ENCODE results near the gene ABO. TPM values are rescaled to one million over a fixed set of nuclear protein-coding genes. Genes with fewer than 3 reads are reported as not detected.
"Not testable (repeated sequence)": the region's sequence is repeated elsewhere in the genome, so short reads cannot be mapped to it uniquely, and the experiment has no call there.

ABO gene
- total and polyA plus RNA-seq, 2 donors (not counting 1 experiment from before 2014, with no cell fraction given) = not detected

- peaks cover 2% of the 10 kb centered on the region for H3K9me3 Mint-ChIP-seq (ENCODE audit: insufficient read depth)
- H3K36me3 ChIP-seq (replicated peaks in 1 of 2; ENCODE audit: control extremely low read depth in 1 of 2, control insufficient read depth in 1 of 2, extremely low read depth in 1 of 2, insufficient read depth in 2 of 2, low read length in 1 of 2) = no peaks in the 10 kb centered on the region
- H2AFZ ChIP-seq (ENCODE audit: insufficient read depth, low read depth, low read length, poor library complexity, severe bottlenecking) = no peak overlapping the region
- no peaks in the 10 kb centered on the region for H4K20me1 ChIP-seq (ENCODE audit: control insufficient read depth, insufficient read depth, low read length, poor library complexity, severe bottlenecking)
- peaks cover 0 to 13% (median 0%) of the 10 kb centered on the region in 3 donors for H3K9me3 ChIP-seq (ENCODE audit: control extremely low read depth in 1 of 3, control insufficient read depth in 2 of 3, insufficient read depth in 1 of 3, low read length in 2 of 3)
- no peak overlapping the region for H3K27ac ChIP-seq (ENCODE audit: low read length in 2 of 2)
- no peaks in the 10 kb centered on the region for H3K79me2 ChIP-seq (ENCODE audit: control insufficient read depth, insufficient read depth, low read length)
- H3K4me3 ChIP-seq (ENCODE audit: control extremely low read depth in 1 of 5, extremely low read depth in 1 of 5, insufficient read depth in 1 of 5, low read depth in 2 of 5, low read length in 4 of 5) = no peak overlapping the region
- no peak overlapping the region for H3K9ac ChIP-seq (ENCODE audit: low read length)
- no peak overlapping the region for H3K4me3 Mint-ChIP-seq
- ATAC-seq (ENCODE audit: low read depth) (no peak), DNase-seq (no peak)
- TF ChIP-seq EZH2 (IDR thresholded peaks at IDR 0.05; ENCODE audit: borderline replicate concordance, insufficient read depth, low read depth, low read length, poor library complexity, severe bottlenecking) = no peak
- TF ChIP-seq, protein P1, sequence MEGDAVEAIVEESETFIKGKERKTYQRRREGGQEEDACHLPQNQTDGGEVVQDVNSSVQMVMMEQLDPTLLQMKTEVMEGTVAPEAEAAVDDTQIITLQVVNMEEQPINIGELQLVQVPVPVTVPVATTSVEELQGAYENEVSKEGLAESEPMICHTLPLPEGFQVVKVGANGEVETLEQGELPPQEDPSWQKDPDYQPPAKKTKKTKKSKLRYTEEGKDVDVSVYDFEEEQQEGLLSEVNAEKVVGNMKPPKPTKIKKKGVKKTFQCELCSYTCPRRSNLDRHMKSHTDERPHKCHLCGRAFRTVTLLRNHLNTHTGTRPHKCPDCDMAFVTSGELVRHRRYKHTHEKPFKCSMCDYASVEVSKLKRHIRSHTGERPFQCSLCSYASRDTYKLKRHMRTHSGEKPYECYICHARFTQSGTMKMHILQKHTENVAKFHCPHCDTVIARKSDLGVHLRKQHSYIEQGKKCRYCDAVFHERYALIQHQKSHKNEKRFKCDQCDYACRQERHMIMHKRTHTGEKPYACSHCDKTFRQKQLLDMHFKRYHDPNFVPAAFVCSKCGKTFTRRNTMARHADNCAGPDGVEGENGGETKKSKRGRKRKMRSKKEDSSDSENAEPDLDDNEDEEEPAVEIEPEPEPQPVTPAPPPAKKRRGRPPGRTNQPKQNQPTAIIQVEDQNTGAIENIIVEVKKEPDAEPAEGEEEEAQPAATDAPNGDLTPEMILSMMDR (IDR thresholded peaks at IDR 0.05) = no peak
- H3K27me3 ChIP-seq (replicated peaks in 1 of 4; ENCODE audit: control extremely low read depth in 1 of 4, control insufficient read depth in 3 of 4, insufficient read depth in 4 of 4, low read length in 3 of 4) = peaks cover 0 to 13% (median 0%) of the 10 kb centered on the region in 4 experiments
- H3K27ac Mint-ChIP-seq = no peak overlapping the region
- intact Hi-C loops (cut with micrococcal nuclease) = no loop called here
- ChIA-PET CTCF (no interaction called here), POLR2A (no interaction called here)
- H3K4me2 ChIP-seq (replicated peaks; ENCODE audit: low read depth, low read length, poor library complexity, severe bottlenecking) = no peak overlapping the region
- 72% methylated on average over 11 of the region's 11 CpGs for WGBS (ENCODE audit: insufficient coverage)
- no peaks in the 10 kb centered on the region for H3K4me1 Mint-ChIP-seq
- H3K27me3 Mint-ChIP-seq = peaks cover 14% of the 10 kb centered on the region
- no peaks in the 10 kb centered on the region for H3K4me1 ChIP-seq (ENCODE audit: control insufficient read depth in 2 of 2, insufficient read depth in 2 of 2, low read length in 2 of 2)
Observed at GRCh38 chr9:133251773-133252172, 23.2 kb downstream of the ABO start.

- H3K9me3 Mint-ChIP-seq (ENCODE audit: insufficient read depth); H4K20me1 ChIP-seq (ENCODE audit: control insufficient read depth, insufficient read depth, low read length, poor library complexity, severe bottlenecking); H3K4me1 ChIP-seq (ENCODE audit: control insufficient read depth in 2 of 2, insufficient read depth in 2 of 2, low read length in 2 of 2); H3K4me2 ChIP-seq (replicated peaks; ENCODE audit: low read depth, low read length, poor library complexity, severe bottlenecking); H3K4me3 ChIP-seq (ENCODE audit: control extremely low read depth in 1 of 5, extremely low read depth in 1 of 5, insufficient read depth in 1 of 5, low read depth in 2 of 5, low read length in 4 of 5); intact Hi-C loops (cut with micrococcal nuclease); CTCF ChIA-PET; POLR2A ChIA-PET; H2AFZ ChIP-seq (ENCODE audit: insufficient read depth, low read depth, low read length, poor library complexity, severe bottlenecking); H3K79me2 ChIP-seq (ENCODE audit: control insufficient read depth, insufficient read depth, low read length); DNase-seq; H3K27ac ChIP-seq (ENCODE audit: low read length in 2 of 2); H3K36me3 ChIP-seq (replicated peaks in 1 of 2; ENCODE audit: control extremely low read depth in 1 of 2, control insufficient read depth in 1 of 2, extremely low read depth in 1 of 2, insufficient read depth in 2 of 2, low read length in 1 of 2); H3K4me1 Mint-ChIP-seq; ATAC-seq (ENCODE audit: low read depth); H3K4me3 Mint-ChIP-seq; H3K27ac Mint-ChIP-seq; H3K9ac ChIP-seq (ENCODE audit: low read length): not testable (repeated sequence)
- peaks cover 15% of the 10 kb centered on the region for H3K27me3 Mint-ChIP-seq
- H3K27me3 ChIP-seq (replicated peaks in 1 of 4; ENCODE audit: control extremely low read depth in 1 of 4, control insufficient read depth in 3 of 4, insufficient read depth in 4 of 4, low read length in 3 of 4) = peaks cover 0 to 11% (median 0%) of the 10 kb centered on the region in 4 experiments
- no CpG with 5 or more reads among the region's 6 CpGs for WGBS (ENCODE audit: insufficient coverage)
- peaks cover 0 to 13% (median 0%) of the 10 kb centered on the region in 3 donors for H3K9me3 ChIP-seq (ENCODE audit: control extremely low read depth in 1 of 3, control insufficient read depth in 2 of 3, insufficient read depth in 1 of 3, low read length in 2 of 3)
Observed at GRCh38 chr9:133251221-133251620, 23.8 kb downstream of the ABO start.

Data from B cell (primary cell).